GM19328 (cell line): ENCODE results near the gene ARNT2.

Source experiments
- ATAC-seq: cut with Tn5 transposase; IDR thresholded peaks from one replicate; pipeline ENCODE4 v1.9.1; 2021; ENCODE audit warnings: mild to moderate bottlenecking, moderate library complexity; ENCODE audit not compliant: unreplicated experiment

ARNT2 gene

DNA sequence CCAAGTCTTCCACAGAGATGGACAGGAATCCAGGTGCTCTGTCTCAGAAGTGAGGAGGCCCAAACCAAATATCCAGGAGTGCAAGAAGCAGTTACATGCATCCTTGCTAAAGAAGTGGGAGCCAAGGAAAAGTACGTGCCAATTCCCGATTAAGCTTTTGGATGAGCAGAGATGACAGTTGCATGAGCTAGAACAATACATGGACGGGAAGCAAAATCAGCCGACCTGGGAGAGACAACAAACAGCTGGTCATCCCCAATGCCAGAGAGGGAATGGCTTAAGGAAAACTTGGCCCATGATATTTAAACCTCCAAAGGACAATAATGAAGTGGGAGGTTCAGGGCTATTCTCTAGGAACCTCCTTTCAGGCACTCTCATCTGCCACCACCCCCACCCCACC, 204.9 kb downstream of the ARNT2 start:
- no peak for ATAC-seq

DNA sequence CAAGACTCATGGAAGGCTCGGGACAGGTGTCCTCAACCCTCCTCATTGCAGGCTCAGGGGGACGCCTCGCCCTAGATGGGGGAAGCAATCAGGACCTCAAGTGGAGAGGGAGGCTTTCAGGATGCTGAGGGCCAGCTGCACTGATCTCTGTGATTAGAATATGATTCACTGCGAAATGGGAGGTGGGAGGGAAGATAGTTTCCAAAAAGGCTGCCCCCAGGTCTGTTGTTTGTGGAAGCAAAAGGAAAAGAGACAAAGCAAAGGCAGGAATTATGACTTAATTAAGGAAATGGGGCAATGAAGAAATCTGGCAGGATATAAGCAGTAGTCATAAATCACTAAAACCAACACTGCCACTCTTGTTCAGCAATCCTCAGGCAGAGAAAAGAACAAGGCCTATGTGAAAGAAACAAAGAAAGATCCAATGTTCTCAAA, 205.3 kb downstream of the ARNT2 start:
- no peak for ATAC-seq

DNA sequence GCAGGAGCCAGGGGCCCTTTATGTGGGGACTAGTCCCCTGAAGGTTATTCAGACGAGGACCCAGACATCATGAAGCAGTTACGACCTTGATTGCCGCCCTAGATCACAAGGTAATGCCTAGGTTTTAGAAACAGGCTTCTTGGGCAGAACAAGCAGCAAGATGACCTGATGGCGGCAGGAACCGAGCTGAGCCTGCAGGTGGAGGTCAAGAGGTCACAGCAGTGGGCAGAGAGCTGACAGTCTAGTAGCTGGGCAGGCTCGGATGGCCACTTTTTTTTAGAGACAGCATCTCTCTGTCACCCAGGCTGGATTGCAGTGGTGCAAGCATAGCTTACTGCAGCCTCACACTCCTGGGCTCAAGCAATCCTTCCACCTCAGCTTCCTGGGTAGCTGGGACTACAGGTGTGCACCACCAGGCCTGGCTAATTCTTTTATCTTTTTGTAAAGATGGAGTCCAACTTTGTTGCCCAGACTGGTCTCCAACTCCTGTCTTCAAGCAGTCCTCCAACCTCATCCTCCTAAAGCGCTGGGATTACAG, 207.4 kb downstream of the ARNT2 start:
- ATAC-seq, result no peak

DNA sequence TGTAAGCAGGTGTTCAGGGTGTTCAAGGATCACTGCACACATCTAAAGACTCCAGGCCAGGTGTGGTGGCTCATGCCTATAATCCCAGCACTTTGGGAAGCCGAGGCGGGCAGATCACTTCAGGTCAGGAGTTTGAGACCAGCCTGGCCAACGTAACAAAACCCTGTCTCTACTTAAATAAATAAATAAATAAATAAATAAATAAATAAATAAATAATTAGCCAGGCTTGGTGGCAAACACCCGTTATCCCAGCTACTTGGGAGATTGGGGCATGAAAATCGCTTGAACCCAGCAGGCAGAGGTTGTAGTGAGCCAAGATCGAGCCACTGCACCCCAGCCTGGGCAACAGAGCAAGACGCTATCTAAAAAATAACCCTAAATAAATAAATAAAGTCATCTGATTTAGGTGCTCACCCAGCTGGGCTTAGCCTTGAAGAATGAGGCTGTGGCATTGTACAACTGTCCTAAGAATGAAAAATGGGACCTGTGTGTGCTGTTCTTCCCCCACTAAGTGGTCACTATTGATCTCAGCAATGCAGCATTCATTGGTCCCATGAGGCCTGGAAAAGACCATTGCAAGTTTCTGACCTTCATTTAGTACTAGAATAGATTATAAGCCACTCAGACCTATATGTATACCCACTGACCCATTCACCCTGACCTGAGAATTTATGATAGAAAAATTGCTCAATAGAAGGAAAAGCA, 208.1 kb downstream of the ARNT2 start:
- no peak for ATAC-seq

DNA sequence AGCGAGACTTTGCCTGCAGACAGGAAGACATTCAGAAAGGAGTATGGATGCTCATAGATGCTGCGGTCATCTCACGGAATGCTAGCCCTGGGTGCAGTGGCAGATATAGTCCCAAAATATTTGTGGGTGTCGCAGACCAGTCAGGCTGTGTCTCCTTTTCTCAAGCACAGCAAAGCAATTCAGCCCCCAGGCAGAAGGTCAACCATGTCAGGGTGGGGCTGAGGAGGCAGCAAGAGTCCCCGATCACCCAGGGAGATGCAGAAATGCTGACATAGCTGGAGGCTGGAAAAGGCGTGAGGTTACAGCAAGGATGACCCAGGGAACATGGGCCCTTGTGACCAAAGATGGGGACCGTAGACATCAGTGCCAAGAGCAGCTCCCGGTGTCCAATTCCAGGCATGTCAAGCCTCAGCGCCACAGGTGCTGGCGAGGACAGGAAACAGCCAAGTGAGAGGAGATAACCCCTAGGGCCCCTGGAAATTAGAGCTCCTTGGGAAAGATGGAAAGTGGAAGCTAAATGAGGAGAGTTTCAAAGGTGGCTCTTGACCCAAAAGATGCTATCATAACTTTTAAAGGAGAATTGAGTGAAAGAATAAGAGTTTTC, 209.7 kb downstream of the ARNT2 start:
- ATAC-seq, result no peak

DNA sequence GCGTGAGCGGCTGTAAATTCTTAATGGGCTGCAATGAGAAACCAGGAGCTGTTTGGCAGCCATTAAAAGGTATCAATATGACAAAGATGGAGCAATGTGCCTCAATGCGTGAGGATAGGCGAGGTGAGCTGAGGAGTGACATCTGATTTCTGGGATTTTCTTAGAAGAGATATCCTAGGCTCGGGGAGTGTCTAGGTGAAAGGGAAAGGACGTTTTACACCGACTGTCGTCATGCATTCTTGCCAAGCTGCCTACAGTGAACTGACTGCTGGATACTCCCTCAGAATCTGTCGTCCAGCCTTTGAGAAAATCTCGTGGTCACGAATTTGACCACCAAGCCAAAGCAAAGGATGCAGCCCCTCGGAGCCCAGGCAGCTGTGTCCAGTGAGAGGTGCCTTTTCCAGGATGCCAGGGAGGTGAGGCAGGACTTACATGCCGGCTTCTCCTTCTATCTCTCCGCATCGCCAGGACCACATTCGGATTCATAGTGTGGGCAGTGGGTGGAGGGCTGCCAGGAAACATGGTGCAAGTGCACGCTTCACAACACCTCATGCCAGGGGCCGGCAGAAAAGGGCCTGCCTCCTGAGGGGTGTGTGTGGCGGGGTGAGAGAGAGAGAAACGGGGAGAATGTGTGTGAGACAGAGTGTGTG, 210.7 kb downstream of the ARNT2 start:
- ATAC-seq, result no peak

DNA sequence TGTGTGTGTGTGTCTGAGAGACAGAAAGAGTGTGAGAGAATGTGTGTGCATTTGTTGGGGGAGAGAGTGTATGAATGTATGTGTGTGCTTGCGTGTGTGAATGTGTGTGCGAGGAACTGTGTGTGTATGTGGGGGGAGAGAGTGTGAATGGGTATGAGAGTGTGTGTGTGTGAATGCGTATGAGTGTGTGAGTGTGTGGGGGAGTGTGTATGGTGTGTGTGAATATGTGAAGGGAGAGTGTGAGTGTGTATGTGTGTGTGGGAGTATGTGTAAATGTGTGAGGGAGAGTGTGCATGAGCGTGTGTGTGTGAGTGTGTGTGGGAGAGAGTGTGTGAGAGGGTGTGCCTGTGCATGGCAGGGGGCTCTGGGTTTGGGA, 211.2 kb downstream of the ARNT2 start:
- ATAC-seq, result no peak

DNA sequence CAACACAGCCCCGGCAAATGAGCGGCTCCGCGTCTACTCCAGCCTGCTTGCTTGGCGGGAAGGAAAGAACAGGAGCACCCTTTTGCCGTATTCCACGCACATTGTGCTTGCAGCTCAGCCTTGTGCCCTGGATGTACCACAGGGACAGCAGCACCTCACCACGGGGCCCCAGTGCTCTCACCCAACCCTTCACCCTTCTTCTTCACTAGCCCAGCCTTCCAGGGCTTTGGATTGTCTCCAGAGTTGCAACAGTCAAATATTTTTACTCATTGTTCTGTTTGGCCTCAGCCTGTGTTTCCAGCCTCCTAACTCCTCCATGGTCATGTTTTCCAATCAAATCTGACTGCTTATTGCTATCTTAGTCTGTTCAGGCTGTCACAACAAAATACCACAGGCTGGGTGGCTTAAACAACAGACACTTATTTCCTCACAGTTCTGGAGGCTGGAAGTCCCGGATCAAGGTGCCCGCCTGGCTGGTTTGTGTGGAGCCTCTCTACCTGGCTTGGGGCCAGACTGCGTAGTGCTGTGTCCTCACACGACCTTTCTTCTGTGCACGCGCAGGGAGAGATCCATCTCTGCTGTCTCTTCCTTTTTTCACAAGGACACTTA, 211.7 kb downstream of the ARNT2 start:
- ATAC-seq, result no peak

DNA sequence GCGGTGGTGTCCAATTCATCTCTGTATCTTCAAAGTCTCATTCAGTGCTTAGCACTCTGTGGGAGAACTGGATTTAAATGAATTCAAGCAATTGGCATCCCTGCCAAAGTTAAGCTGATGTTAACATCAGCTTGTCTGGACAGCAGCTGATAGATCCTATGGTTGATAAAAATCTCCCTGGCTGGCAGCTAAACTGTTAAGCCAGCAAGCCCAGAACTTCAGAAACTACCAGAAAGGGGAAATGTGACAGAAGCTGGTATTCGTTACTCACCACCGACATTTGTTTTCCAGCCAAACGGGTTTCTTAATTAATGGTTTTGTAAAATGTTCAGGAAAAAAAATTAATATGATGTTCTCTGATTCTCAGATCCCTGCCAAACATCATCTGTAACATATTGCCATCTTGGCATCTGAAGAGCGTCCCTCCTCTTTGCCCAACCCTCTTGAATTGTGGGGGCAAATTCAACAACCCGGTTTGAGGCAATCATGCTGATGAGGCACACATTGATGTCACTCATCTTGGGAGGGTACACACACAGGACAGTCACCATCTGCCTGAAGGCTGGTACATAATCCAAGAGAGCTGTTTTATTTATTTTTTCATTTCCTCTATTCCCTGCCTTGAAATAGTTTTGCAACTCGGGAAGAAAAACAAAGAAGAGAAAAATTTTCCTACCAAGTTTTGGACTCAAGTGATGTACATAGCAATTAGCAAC, 214.7 kb downstream of the ARNT2 start:
- ATAC-seq, result no peak

DNA sequence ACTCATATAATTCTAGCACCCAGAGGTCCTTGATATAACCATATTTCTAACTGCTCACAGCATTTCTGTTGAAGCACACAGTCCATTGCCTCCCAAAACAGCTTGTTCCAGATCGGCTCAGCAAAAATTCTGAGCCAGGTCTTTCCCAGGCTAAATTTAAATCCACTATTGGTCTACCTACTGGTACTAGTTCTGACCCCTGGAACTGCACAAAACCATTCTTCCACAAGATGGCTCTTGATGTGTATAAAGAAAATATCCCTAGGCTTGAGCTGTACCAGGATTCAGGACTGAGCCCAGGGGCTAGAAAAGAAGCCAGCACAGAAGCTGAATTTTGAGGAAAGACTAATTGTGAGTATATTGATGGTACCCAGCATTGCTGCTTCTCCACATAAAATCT, 215.5 kb downstream of the ARNT2 start:
- ATAC-seq, result no peak

DNA sequence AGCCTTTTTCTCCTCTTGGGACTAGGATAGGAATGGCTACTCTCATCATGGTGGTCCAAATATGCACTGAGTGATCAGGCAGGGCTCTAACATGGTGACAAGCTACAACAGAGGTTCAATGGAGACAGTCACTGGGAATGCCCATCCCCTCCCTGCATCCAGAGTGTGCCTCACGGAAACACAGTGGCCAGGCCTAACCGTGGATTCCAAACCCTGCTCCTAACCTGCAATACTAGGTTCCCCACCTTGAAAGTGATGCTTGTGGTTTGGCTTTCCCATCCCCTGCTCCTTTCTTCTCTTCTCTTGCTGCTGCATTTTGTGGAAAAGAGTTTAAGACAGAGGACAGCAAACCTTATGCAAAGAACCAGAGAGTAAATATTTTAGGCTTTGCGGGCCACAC, 216.0 kb downstream of the ARNT2 start:
- ATAC-seq, result no peak

DNA sequence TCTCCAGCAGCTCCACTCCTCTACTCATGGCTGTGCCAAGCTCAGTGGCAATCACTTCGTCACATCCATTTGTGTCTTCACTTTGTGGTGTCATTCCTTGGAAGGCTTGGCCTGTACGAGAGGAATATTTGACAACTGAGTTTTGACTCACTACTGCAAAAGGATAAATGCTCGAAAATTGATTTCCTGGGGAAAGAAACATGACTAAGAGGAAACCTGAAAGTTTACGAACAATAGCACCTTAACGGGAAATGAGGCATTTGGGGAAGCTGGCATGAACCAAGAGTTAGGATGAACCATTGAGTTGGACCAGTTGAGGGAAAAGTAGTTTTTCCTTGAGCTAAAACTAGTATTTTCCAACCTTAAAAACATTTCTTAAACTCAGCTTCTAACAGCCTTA, 216.7 kb downstream of the ARNT2 start:
- ATAC-seq, result no peak

DNA sequence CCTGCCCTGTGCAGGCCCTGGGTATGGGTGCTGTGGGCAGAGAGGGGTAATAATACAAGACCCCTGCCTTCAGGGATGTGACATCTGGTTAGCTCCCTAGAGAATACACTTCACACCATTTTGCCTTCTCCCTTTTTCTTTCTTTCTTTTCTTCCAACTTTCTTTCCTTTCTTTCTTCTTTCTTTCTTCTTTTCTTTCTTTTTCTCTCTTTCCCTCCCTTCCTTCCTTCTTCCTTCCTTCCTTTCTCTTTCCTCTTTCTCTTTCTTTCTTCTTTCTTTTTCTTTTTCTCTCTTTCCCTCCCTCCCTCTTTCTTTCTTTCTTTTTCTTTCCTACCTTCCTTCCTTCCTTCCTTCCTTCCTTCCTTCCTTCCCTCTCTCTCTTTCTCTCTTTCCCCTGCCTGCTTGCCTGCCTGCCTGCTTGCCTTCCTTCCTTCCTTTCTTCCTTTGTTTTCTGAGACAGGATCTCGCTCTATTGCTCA, 222.5 kb downstream of the ARNT2 start:
- ATAC-seq, result no peak

DNA sequence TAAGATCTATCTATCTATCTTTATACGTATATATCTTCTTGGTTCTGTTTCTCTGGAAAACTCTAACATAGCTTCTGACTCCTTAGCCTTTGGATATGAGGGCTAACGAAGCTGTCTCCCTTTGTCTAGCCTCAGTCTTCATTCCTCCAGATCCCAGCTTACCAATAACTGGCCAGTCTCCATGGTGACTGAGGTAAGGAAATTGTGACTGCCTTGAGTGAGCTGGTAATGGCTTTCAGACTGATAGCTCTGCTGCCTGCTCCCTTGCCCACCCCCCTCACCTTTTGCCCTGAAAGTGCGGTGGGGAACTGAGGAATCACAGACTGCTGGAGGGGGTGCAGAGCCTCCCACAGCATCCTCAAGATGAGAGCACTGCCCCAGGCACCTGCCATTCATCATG, 225.2 kb downstream of the ARNT2 start:
- no peak for ATAC-seq

DNA sequence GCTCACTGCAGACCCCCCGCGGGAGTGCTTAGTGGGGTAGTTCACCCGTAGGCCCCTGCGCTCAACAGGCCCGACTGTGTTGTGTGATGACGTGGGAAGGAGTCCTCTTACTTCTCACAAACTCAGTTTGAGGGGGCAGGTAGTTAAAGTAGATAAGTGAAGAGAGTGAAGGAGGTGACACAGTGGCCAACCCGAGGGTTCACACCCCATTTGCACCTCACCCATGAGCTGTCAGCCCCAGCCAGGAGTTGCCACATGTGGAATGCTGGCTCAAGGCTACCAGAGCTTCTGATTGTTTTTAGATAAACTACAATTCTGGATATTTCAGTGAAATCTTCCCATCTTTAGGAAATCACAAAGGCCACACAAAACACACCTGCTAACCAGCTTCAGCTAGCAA, 226.8 kb downstream of the ARNT2 start:
- ATAC-seq, result no peak

DNA sequence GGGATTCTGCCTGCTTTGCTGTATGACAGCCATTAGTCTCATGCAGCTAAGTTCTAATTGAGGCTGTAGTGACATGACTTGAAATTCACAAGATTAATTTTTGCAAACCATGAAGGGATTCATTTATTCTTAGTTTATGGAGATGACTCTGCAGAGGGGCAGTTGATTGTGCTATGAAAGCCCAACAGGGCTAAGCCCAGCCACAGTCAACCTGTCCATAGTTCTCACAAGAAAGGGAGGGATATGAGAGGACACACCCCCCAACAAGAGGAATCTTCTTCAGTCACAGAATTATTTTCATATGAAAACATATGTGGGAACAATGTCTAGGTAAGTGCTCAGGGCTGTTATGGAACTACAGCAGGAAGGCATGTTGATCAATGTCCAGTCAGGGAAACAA, 229.0 kb downstream of the ARNT2 start:
- no peak for ATAC-seq

DNA sequence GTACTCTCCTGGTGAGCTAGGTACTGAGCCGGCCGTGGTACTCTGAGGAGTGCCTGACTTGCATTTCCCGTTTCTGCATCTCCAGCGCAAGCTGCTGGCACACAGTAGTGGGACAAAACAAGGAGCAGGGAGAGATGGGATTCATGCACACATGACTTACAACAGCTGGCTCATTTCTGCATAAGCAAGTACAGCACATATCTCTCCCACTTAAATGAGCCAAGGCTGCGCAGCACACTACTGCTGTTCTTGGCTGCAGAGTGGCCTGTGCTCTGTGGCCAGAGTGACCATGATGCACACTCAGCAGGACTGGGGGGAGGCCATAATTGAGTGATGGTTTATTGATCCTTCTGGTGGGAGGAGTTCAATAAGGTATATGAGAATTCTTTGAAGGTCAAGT, 231.8 kb downstream of the ARNT2 start:
- no peak for ATAC-seq

DNA sequence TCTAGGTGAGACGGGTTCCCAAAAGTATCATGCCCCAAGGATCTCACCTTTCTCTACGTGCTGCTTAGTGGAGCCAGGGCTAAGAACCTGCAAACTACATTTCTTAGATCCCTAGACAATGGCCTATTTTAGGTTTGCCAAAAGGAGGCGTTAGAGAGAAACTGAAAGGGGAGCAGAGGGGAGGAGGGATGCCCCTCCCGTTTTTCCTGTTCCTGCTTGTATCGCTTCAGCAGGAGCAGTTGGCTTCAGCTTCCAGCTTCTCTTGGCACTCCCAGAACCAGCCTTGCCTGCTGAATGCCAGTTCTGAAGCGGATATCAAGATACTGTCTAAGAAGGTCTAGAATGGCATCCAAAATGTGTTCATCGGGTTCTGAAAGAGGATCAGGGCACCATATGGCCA, 232.5 kb downstream of the ARNT2 start:
- no peak for ATAC-seq

DNA sequence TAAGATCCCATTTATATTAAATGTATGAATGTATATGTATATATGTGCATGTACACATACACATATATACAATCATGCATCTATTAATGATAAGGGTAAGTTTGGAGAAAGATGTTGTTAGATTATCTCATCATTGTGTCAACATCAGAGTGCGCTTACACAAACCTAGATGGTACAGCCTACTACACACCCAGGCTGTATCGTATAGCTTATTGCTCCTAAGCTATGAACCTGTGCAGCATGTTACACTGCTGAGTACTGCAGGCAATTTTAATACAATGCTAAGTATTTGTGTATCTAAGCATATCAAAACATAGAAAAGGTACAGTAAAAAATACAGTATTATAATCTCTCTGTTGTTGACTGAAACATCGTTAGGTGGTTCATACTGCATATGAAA, 233.6 kb downstream of the ARNT2 start:
- no peak for ATAC-seq

DNA sequence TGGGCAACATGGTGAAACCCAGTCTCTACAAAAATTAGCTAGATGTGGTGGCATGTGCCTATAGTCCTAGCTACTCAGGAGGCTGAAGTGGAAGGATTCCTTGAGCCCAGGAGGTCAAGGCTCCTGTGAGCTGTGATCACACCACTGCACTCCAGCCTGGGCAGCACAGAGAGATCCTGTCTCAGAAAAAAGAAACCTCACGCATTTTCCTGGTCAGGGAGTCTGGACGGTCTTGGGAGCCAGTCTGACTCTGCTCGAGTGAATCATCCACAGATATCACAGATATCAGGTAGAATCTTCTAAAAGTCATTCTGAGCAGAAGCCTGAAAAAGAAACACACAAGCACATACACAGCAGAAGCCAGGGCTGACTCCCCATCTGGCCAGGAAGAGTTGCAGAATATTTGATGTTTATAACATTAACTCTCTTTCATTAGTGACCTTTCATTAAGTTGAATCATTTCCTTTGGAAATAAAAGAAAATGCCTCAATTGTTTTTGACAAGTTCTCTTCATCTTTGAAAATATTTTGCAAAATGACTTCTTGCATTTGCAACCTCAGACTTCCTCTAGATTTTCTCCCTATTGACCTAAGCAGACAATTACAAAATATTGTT, 234.5 kb downstream of the ARNT2 start:
- no peak for ATAC-seq

DNA sequence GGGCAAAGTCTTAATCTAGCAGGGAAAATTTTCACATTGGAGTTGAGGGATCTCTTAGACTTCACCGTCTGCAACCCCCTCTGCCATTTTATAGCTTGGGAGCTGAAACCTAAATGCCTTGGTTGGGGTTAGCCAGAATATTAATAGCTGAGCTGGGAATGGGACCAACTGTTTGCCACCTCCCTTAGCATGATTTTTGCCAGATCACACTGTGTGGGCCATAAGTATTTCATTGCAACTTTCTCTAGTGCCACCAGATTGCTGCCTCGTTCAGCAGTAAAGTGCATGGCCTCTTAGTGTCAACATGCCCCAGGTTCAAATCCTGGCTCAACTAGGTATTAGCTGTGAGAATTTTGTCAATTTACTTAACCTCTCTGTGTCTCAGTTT, 235.0 kb downstream of the ARNT2 start:
- no peak for ATAC-seq
